Endothelial cell of umbilical vein (primary cell): ENCODE measurements around the gene ZNF12.

Source experiments
- EZH2 ChIP-seq: IDR thresholded peaks from 2 replicates; pipeline ENCODE4 v1.6.1; 2012; ENCODE audit warnings: borderline replicate concordance, low read depth, mild to moderate bottlenecking, moderate library complexity, low read length, inconsistent platforms; ENCODE audit not compliant: severe bottlenecking
- FOS ChIP-seq: IDR thresholded peaks from 2 replicates; pipeline ENCODE4 v1.6.1; 2011; ENCODE audit warnings: mild to moderate bottlenecking, low read length, moderate library complexity, borderline replicate concordance; ENCODE audit not compliant: insufficient read depth
- GATA2 ChIP-seq: IDR thresholded peaks from 2 replicates; pipeline ENCODE4 v1.7.0; 2011; ENCODE audit warnings: low read depth, mild to moderate bottlenecking, moderate library complexity, mixed read lengths, low read length; ENCODE audit not compliant: insufficient read length, insufficient read depth
- JUN ChIP-seq: IDR thresholded peaks from 2 replicates; pipeline ENCODE4 v1.6.1; 2011; ENCODE audit warnings: borderline replicate concordance, low read depth; ENCODE audit not compliant: insufficient read length, insufficient read depth
- MYC ChIP-seq: IDR thresholded peaks from one replicate; pipeline ENCODE4 v1.6.1; 2011; ENCODE audit warnings: mild to moderate bottlenecking, low read depth, low read length
- POLR2A ChIP-seq: IDR thresholded peaks from 2 replicates; pipeline ENCODE4 v1.6.1; 2012; ENCODE audit warnings: low read depth, mild to moderate bottlenecking, control low read depth, low read length
- POLR2AphosphoS5 ChIP-seq: IDR thresholded peaks from 2 replicates; pipeline ENCODE4 v1.6.1; 2012; ENCODE audit warnings: low read depth, mild to moderate bottlenecking, control low read depth, low read length, moderate library complexity; ENCODE audit not compliant: insufficient read depth
- TF ChIP-seq, protein P1 (sequence below), 2 donors: IDR thresholded peaks; 1 replicate in 1 of 2; 2 replicates in 1 of 2; pipeline ENCODE4 v1.5.1; 2011; ENCODE audit warnings: low read length in 2 of 2, mild to moderate bottlenecking in 2 of 2, moderate library complexity in 2 of 2, control low read depth in 1 of 2, inconsistent platforms in 1 of 2, low read depth in 1 of 2; ENCODE audit not compliant: insufficient read depth in 1 of 2; ENCODE audit errors: extremely low read depth in 1 of 2
- TF ChIP-seq, protein P2 (sequence below): IDR thresholded peaks from 2 replicates; pipeline ENCODE4 v1.6.1; 2011; ENCODE audit not compliant: insufficient read depth, insufficient read length

DNA sequence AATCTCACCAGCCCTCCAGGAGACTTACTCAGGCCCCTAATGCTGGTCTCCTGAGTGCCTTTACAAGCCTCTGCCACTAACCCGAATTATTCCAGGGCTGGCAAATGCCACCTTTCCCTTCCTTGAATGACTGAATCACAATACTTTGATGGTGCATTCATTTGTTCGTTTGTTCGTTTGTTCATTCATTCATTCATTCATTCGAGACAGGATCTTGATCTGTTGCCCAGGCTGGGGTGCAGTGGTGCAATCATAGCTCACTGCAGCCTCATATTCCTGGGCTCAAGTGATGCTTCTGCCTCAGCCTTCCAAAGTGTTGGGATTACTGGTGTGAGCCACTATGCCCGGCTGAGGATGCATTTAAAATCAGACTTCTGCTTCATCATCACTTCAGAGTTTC lies 6.0 kb downstream of the ZNF12 start:
- TF ChIP-seq EZH2 (no peak), POLR2AphosphoS5 (no peak), POLR2A (no peak), JUN (no peak), MYC (no peak), GATA2 (no peak), FOS (no peak)
- TF ChIP-seq, protein P1, sequence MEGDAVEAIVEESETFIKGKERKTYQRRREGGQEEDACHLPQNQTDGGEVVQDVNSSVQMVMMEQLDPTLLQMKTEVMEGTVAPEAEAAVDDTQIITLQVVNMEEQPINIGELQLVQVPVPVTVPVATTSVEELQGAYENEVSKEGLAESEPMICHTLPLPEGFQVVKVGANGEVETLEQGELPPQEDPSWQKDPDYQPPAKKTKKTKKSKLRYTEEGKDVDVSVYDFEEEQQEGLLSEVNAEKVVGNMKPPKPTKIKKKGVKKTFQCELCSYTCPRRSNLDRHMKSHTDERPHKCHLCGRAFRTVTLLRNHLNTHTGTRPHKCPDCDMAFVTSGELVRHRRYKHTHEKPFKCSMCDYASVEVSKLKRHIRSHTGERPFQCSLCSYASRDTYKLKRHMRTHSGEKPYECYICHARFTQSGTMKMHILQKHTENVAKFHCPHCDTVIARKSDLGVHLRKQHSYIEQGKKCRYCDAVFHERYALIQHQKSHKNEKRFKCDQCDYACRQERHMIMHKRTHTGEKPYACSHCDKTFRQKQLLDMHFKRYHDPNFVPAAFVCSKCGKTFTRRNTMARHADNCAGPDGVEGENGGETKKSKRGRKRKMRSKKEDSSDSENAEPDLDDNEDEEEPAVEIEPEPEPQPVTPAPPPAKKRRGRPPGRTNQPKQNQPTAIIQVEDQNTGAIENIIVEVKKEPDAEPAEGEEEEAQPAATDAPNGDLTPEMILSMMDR (IDR thresholded peaks at IDR 0.05; ENCODE audit: extremely low read depth in 1 of 2, insufficient read depth in 1 of 2, low read depth in 1 of 2, low read length in 2 of 2): no peak
- TF ChIP-seq, protein P2, sequence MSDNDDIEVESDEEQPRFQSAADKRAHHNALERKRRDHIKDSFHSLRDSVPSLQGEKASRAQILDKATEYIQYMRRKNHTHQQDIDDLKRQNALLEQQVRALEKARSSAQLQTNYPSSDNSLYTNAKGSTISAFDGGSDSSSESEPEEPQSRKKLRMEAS: no peak
